Stimulated activated CD8-positive, alpha-beta memory T cell treated with anti-CD3 and anti-CD28 coated beads, Interleukin-4, amount 100 ng/mL, for 1 hour (primary cell): ENCODE measurements around the gene CACNG1.
"Not testable (repeated sequence)": the region's sequence is repeated elsewhere in the genome, so short reads cannot be mapped to it uniquely, and the experiment has no call there.

Experiments used
- DNase-seq, 2 donors: peaks; one replicate each; pipeline ENCODE4 v3.0.0-alpha.2; 2020; ENCODE audit warnings: low read depth in 2 of 2, low spot score in 1 of 2

CACNG1 gene

DNA sequence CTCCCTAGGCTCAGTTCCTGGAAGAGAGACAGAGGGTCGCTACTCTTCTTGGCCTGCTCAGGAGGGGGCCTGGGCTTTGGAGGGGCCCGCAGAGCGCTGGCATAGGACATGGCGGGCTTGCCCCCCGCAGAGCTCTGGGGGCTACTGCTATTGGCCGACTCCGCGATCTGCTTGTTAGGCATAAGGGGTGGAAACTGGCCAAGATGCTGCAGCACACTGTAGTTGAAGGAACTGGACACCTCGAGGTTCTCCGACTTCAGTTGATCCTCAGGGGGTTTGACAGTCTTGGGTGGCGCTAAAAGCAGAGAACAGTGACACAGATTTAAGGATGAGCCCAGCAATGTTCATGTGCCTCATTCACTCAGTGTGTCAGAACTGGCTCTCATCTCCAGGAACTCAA is 33.9 kb downstream of the CACNG1 start:
- no peak for DNase-seq

DNA sequence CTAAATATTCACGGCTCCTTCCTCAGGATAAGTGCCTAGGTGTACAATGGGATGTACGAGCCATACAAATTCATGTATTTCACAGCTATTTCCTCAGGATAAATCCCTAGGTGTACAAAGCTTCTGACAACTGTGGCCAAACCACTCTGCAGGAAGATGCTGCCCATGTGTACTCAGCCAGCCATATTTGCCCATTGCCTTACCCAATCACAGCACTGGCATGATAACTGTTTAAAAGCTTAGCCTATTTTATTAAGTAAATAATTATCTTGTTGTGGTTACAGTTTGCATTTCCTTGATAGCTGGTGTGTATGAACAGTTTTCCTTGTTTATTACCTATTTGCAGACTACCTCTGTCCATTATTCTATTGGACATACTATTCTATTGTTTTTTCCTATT is 35.1 kb downstream of the CACNG1 start:
- DNase-seq: no peak

DNA sequence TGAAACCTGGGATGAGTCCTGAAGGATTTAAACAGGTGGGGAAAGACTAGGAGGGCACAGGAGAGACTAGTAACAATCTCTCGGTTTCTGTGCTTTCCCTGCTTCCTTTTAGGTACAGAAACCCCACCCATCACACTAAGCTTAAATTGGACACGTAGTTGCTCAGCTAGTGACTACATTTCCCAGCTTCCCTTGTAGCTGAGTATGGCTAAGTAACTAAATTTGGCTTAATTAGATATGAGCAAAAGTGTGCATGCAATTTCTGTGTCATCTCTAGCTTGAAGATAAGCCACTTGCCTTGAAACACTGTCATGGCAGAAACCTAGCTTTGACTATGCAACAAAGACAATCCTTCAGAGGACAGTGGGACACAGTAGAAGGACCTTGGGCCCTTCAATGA is 36.5 kb downstream of the CACNG1 start:
- no peak for DNase-seq

DNA sequence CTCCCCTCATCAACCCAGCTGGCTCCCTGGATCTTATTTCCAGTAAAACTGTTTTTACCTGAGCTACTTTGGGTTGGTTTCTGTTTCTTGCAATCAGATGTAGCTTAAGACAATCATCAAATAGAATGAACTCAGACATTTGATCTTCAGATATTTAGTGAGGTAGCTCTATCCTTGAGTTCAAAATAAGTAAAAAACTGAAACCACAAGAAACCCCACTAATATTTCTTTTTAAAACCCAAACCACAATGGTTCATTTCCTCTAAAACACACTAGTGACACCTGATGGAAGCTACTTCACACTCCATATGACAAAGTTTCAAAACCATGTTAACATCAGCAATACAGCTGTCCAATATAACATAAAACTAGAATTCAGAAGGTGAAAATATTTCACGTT is 37.8 kb downstream of the CACNG1 start:
- no peak for DNase-seq

DNA sequence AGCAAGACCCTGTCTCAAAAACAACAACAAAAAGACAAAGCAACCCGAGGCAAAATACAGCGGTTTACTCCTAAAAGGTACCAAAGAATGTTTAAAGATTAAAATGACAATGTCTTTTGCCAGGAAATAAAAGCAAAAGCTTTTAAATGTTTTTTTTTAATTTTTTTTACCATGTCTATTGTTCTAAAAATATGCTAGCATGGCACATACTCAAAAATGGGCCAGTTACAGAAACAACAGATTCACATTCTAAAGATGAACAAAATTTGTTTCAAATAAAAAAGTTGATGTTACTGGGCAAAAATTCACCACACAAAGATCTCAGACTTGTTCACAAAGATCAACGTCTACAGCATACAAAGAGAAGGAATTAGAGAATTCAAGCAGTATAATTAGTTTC is 41.1 kb downstream of the CACNG1 start:
- DNase-seq: no peak

DNA sequence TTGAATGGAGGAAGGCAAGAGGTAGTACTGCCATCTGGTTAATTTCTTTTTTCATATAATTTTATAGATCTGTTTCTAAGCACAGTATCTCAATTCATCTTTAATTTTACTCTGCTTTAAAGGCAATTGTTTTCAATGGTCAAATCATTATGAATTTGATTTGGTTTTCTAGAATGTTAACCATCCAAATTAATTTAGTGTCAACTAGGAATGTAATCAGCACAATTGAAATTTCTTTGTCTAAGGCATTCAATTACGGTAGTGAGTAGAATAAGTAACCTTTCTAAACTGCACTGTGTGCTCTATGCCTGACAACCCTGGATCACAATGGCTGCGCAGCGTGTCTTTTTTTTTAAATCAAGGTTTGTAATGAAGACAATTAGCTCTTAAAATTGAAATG is 44.3 kb downstream of the CACNG1 start:
- DNase-seq: no peak

DNA sequence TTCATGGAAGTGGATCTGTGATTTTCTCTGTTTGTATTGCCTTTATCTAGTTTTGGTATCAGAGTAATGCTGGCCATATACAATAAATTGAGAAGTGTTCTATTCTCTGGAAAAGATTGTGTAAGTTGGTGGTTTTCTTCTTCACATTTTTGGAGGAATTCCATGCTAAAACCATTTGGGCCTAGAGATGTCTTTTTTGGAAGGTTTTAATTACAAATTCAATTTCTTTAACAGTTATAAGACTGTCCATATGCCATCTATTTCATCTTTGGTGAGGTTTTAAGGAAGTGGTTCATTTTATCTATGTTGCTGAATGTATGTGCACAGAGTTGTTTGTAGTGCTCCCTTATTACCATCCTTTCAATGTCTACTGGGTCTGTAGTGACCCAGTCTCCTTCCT is 46.0 kb downstream of the CACNG1 start:
- no peak for DNase-seq

DNA sequence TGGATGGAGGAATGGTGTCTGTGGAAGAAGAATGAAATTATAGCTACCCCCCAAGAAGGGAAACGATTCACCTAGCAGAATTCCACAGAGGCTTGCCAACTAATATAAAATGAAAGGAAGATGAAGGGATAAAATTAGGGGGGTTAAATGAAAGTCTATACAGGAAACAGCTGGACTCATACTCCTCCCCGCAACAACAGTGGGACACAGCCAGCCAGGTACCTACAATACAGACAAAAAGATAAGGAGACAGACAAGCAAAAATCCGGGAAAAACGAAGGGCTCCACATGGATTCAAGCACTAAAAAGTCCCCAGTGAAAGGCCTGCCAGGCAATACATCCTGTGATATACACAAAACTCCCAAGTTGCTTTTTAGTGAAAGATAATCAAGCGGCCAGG is 47.9 kb downstream of the CACNG1 start:
- DNase-seq: no peak

DNA sequence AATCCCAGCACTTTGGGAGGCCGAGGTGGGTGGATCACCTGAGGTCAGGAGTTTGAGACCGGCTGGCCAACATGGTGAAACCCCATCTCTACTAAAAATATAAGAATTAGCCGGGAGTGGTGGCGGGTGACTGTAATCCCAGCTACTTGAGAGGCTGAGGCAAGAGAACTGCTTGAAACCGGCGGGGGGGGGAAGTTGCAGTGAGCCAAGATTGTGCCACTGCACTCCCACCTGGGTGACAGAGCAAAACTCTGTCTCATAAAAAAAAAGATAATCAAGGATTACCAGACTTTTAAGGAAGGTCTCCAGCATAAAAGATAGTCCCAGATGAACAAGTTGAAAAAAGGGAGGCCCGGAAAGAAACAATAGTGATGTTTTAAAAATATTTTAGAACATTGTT is 48.4 kb downstream of the CACNG1 start:
- not testable (repeated sequence) for DNase-seq

DNA sequence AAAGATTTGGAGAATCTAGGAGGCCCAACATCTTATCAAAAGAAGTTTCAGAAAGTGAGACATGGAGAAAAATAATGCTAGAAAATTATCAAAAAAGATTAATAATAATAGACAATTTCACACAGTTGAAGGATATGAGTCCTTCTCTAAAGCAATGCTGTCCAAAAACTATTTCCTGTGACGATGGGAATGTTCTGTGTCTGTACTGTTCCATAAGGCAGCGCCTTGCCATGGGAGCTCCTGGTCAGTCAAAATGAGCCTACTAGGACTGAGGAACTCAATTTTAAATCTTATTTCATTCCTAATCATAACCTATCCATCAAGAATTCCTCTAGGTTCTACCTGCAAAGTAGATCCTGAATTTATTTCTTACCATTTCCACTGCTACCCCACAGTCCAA is 49.0 kb downstream of the CACNG1 start:
- DNase-seq: no peak

DNA sequence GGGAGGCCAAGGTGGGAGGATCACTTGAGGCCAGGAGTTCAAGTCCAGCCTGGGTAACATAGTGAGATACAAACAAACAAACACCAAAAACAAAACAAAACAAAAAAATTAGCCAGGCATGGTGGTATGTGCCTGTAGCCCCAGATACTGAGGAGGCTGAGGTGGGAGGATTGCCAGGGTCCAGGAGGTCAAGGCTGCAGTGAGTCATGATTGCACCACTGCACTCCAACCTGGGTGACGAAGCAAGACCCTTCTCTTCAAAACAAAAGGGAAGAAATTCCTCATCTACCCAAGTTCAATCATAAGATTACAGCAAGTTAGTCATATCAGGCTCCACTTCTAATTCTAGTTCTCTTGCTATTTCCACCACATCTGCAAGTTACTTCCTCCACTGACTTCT is 50.9 kb downstream of the CACNG1 start:
- not testable (repeated sequence) for DNase-seq

DNA sequence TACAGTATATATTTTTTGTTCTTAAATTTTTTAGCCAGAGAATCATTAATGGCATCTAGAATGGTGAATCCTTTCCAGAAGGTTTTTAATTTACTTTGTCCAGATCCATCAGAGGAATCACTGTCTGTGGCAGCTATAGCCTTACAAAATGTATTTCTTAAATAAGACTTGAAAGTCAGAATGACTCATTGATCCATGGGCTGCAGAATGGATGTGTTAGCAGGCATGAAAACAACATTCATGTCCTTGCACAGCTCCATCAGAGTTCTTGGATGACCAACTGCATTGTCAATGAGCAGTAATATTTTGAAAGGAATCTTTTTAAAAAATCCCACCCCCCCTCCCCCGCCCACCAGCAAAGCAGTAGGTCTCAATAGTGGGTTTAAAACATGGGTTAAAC is 51.4 kb downstream of the CACNG1 start:
- no peak for DNase-seq

DNA sequence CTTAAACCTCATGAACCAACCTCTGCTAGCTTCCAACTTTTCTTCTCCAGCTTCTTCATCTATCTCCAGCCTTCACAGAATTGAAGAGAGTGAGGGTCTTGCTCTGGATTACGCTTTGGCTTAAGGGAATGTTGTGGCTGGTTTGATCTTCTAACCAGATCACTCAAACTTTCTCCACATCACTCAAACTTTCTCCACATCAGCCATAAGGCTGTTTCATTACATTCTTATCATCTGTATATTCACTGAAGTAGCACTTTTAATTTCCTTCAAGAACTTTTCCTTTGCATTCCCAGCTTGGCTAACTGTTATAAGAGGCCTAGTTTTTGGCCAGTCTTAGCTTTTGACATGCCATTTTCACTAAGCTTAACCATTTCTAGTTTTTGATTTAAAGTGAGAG is 52.3 kb downstream of the CACNG1 start:
- no peak for DNase-seq

DNA sequence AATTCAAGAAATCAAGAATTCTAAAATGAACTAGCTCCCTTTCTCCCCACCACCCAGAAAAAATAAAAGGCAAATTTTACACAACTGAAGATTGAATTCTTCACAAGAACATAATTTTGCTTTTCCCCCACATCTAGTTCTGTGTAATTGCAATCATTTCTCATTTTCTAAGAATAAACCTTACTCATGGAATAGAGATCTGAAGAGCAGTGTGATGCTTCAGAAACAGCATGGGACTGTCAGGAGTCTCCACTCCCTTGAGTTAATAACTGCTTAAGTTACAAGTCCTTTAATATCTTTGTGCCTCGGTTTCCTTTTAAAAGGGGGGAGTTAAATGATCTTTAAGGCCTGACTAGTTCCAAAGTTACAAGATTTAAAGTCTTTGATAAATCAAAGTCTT is 53.7 kb downstream of the CACNG1 start:
- no peak for DNase-seq

DNA sequence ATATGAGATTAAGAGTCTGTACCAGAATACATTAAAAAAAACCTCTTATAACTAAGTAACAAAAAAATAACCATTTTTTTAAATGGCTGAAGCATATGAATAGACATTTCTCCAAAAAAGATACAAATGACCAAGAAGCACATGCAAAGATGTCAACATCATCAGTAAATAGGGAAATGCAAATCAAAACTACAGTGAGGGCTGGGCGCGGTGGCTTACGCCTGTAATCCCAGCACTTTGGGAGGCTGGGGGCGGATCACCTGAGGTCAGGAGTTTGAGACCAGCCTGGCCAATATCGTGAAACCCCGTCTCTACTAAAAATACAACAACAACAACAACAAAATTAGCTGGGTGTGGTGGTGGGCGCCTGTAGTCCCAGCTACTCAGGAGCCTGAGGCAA is 60.3 kb downstream of the CACNG1 start:
- not testable (repeated sequence) for DNase-seq

DNA sequence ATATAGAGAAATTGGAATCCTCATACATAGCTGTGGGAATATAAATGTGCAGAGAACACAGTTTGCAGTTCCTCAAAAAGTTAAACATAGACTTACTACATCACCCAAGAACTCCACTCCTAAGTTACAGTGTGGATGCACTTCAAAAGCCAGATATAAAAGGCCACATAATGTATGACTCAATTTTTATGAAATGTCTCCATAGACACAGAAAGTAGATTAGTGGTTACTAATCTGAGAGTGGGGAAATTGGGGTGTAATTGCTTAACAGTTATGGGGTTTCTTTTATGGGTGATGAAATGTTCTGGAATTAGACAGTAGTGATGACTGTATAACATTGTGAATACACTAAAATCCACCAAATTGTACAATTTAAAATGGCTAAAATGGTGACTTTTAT is 60.9 kb downstream of the CACNG1 start:
- DNase-seq: no peak
